GM12801 (cell line): ENCODE measurements around the gene ETF1.

Source experiments
- TF ChIP-seq, protein P1 (sequence below): IDR thresholded peaks from one replicate; pipeline ENCODE4 v1.5.1; 2011; ENCODE audit warnings: control low read depth; ENCODE audit not compliant: insufficient read length; ENCODE audit errors: extremely low read depth

Gene ETF1

DNA sequence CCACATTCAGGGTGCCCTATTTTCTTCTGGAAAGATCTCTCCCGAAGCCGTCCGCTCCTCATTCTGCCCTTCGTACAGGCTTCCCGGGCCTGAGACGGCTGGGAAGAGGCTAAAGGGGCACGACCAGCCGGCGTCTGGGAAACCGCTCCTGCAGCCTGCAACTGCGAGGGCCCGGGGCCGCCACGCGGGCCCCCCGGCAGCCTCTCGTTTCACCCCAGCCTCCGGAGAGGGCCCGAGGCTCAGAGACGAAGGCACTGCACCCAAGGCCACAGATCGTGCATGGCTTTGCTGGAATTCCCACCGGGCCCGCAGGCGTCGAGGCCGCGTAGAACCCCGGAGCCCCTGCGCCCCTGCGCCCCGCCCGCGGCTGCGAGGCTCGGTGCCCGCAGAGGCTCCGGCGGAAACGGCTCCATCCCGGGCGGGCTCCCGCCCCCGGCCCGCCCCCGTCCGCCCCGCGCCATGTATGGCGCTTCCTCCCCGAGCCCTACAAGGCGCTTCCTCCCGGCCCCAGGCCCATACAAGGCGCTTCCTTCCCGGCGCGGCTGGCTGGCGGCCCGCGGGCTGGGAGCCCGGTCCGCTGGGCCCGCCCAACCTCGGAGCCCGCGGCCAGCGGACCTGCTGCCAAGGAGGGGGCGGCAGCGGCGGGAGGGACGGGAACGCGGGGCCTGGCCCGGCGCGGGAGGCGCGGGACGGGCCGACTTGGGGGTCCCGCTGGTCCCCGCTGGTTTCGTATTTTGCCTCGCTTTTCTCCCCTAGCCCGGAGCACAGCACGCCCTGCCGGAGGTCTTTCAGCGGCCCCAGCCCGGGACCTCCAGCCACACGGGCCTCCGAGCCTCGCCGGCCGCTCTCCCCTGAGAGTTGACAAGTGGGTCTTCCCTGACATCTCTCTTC is 51.1 kb downstream of the ETF1 start:
- TF ChIP-seq, protein P1, sequence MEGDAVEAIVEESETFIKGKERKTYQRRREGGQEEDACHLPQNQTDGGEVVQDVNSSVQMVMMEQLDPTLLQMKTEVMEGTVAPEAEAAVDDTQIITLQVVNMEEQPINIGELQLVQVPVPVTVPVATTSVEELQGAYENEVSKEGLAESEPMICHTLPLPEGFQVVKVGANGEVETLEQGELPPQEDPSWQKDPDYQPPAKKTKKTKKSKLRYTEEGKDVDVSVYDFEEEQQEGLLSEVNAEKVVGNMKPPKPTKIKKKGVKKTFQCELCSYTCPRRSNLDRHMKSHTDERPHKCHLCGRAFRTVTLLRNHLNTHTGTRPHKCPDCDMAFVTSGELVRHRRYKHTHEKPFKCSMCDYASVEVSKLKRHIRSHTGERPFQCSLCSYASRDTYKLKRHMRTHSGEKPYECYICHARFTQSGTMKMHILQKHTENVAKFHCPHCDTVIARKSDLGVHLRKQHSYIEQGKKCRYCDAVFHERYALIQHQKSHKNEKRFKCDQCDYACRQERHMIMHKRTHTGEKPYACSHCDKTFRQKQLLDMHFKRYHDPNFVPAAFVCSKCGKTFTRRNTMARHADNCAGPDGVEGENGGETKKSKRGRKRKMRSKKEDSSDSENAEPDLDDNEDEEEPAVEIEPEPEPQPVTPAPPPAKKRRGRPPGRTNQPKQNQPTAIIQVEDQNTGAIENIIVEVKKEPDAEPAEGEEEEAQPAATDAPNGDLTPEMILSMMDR, result no peak

DNA sequence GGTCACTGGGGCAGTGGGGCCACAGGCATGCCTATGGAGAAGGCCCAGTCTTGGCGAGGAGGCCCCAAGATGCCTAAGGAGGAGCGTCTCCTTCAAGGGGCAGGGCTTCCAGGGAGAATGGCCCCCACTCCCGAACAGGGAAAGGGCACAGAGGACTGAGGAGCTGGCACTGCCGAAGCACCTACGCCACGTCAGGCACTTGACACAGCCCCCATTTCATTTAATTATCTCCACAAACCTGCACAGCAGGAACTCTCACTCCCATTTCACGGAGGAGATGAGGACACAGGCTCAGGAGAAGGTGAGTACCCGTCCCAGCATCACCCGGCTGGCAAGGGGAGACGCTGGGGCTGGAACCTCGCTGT is 51.8 kb downstream of the ETF1 start:
- TF ChIP-seq, protein P1, result no peak

DNA sequence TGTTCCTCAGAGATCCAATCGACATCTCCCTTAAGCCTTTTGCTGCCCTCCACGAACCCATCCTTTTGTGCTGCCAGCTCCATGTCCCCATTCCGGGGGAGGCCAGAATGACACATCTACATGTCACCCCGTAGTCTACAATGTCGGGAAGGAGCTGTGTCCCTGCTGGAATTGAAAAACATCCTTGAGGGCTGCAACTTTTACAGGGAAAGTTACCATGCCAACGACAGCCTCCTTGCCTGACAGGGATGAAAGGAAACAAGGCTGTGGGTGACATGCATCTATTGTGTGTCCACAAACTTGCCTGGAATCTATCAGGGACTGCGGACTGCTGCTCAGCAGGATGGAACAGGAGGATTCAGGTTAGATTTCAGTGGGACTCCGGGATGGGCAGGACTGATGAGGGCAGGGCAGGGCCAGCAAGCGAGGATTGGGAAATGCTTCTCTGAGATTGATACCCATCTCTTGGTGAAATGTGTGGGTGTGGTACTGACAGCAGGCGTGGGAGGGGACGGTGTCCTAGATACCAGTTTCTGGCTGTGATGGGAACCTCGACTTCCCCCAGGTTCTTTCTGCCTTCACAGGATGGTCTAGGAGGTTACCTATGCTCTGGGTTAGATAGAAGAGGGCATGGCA is 52.3 kb downstream of the ETF1 start:
- TF ChIP-seq, protein P1, result no peak

DNA sequence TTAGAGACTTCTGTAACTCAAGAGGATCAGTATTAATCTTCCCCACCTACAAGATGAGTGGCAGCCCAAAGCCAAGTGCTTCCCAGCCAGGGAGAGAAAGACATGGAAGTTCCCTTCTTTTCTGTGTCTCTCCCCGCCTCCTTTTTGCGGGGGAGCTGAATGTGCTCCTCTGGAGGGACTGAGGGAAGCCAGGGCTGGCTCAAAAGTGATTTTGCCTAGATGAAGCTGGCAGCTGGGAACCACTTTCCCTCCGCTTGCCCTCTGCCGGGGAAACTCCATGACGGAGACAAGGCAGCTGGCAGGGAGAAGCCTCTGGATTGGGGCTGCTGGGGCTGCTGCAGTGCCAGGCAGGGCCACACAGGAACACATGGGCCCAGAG is 53.4 kb downstream of the ETF1 start:
- TF ChIP-seq, protein P1, result no peak

GRCh38 chr5:138488481-138488945 is 54.5 kb downstream of the ETF1 start:
- TF ChIP-seq, protein P1, result no peak

- TF ChIP-seq, protein P1, result no peak
These were observed 60.4 kb downstream of the ETF1 start for GRCh38 chr5:138482638-138483037.

- TF ChIP-seq, protein P1, result no peak
These were observed 66.1 kb downstream of the ETF1 start for GRCh38 chr5:138476918-138477317.
